MM.1S (cell line): ENCODE measurements around the gene TMC1.

Experiments
- CTCF ChIP-seq: fragments of 300-600 bp; sonication (generic); IDR thresholded peaks from 2 replicates; pipeline ENCODE4 v1.5.1; 2016; ENCODE audit warnings: antibody characterized with exemption, low read length, mixed read lengths
- EZH2 ChIP-seq: fragments of 300-600 bp; sonication (generic); optimal IDR thresholded peaks from 2 replicates; pipeline ENCODE3; 2017; ENCODE audit warnings: low read depth, mild to moderate bottlenecking, antibody characterized with exemption, low read length, mixed read lengths

GRCh38 chr9:72586388-72587130 is 65.2 kb downstream of the TMC1 start:
- TF ChIP-seq CTCF (no peak), EZH2 (no peak)
